SK-N-SH (cell line): ENCODE data around the gene COLEC11. TPM values are rescaled to one million over a fixed set of nuclear protein-coding genes. Genes with fewer than 3 reads are reported as not detected.

ENCODE experiments used
- CTCF ChIA-PET: fragments of 300-600, 350-600 bp; formaldehyde crosslinking; extraction: SDS; loops from one replicate; lab custom pipeline; 2021; lab: Yijun Ruan, JAX
- POLR2A ChIA-PET: fragments of 350-600 bp; sonication (Branson Sonifier 250); formaldehyde crosslinking; extraction: SDS; loops from one replicate; lab custom pipeline; 2020; ENCODE audit warnings: antibody characterized with exemption, inconsistent platforms; lab: Yijun Ruan, JAX
- DNase-seq: peaks from one replicate; pipeline ENCODE4 v3.0.0; 2012
- H2AFZ ChIP-seq: fragments of 200-600 bp; sonication (generic); 2 replicates; pipeline ENCODE4 v1.8.1; 2016; ENCODE audit warnings: antibody characterized with exemption, mild to moderate bottlenecking, low read depth
- H3F3A ChIP-seq: fragments of 200-600 bp; sonication (generic); replicated peaks from 2 replicates; pipeline ENCODE3; 2016; ENCODE audit warnings: antibody characterized with exemption, mild to moderate bottlenecking; ENCODE audit not compliant: insufficient read depth
- H3K27ac ChIP-seq, 2 experiments: fragments of 200-500 bp in 1 of 2; fragments of 200-600 bp in 1 of 2; sonication (Bioruptor generic) in 1 of 2; sonication (generic), shearing (Covaris generic) in 1 of 2; 2 replicates each; pipeline versions ENCODE4 v1.5.1 to v1.6.1; 2014 to 2016; ENCODE audit warnings: low read depth in 2 of 2, inconsistent platforms in 1 of 2, low read length in 1 of 2, mild to moderate bottlenecking in 1 of 2, mixed read lengths in 1 of 2
- H3K27me3 ChIP-seq: fragments of 200-600 bp; sonication (generic), shearing (Covaris generic); 2 replicates; pipeline ENCODE4 v1.6.1; 2016; ENCODE audit warnings: mixed run types; ENCODE audit not compliant: insufficient read depth
- H3K36me3 ChIP-seq, 2 experiments: fragments of 200-500 bp in 1 of 2; fragments of 200-600 bp in 1 of 2; sonication (Bioruptor generic) in 1 of 2; sonication (generic) in 1 of 2; replicated peaks in 1 of 2; 2 replicates each; pipeline versions ENCODE3 to v1.5.1; 2014 to 2016; ENCODE audit warnings: low read length in 1 of 2, mild to moderate bottlenecking in 1 of 2; ENCODE audit not compliant: insufficient read depth in 2 of 2, control insufficient read depth in 1 of 2
- H3K4me1 ChIP-seq, 2 experiments: fragments of 200-500 bp in 1 of 2; fragments of 200-600 bp in 1 of 2; sonication (Bioruptor generic) in 1 of 2; sonication (generic), shearing (Covaris generic) in 1 of 2; 2 replicates each; pipeline versions ENCODE4 v1.5.1 to v1.6.1; 2014 to 2016; ENCODE audit warnings: low read depth in 1 of 2, low read length in 1 of 2, mixed run types in 1 of 2; ENCODE audit not compliant: insufficient read depth in 2 of 2, control insufficient read depth in 1 of 2
- H3K4me2 ChIP-seq: fragments of 200-600 bp; sonication (generic), shearing (Covaris generic); 2 replicates; pipeline ENCODE4 v1.6.1; 2017; ENCODE audit warnings: mixed run types
- H3K4me3 ChIP-seq, 2 experiments: fragments of 200-500 bp in 1 of 2; fragments of 200-600 bp in 1 of 2; sonication (Bioruptor generic) in 1 of 2; sonication (generic), shearing (Covaris generic) in 1 of 2; 2 replicates each; pipeline versions ENCODE4 v1.5.1 to v1.8.1; 2014 to 2016; ENCODE audit warnings: low read depth in 2 of 2, inconsistent platforms in 1 of 2, low read length in 1 of 2, mild to moderate bottlenecking in 1 of 2, mixed read lengths in 1 of 2, moderate library complexity in 1 of 2
- H3K79me2 ChIP-seq: fragments of 200-600 bp; sonication (generic); 2 replicates; pipeline ENCODE4 v1.8.1; 2017; ENCODE audit warnings: mild to moderate bottlenecking; ENCODE audit not compliant: insufficient read depth
- H3K9ac ChIP-seq: fragments of 200-600 bp; sonication (generic); 2 replicates; pipeline ENCODE4 v1.6.1; 2017; ENCODE audit warnings: mixed run types
- H3K9me2 ChIP-seq: fragments of 200-600 bp; sonication (generic); 2 replicates; pipeline ENCODE4 v1.6.1; 2017; ENCODE audit warnings: mixed run types
- H3K9me3 ChIP-seq: fragments of 200-600 bp; sonication (generic); 2 replicates; pipeline ENCODE4 v1.6.1; 2017; ENCODE audit warnings: mixed run types, mild to moderate bottlenecking, moderate library complexity
- H4K20me1 ChIP-seq: fragments of 200-600 bp; sonication (generic); 2 replicates; pipeline ENCODE4 v1.6.1; 2017; ENCODE audit warnings: mild to moderate bottlenecking, mixed run types; ENCODE audit not compliant: insufficient read depth
- ELF1 ChIP-seq: IDR thresholded peaks from 2 replicates; pipeline ENCODE4 v1.4.0; 2012
- EP300 ChIP-seq, 2 experiments: IDR thresholded peaks; 2 replicates each; pipeline versions ENCODE4 v1.4.0 to v1.6.1; 2012; ENCODE audit warnings: borderline replicate concordance in 1 of 2, low read depth in 1 of 2, low read length in 1 of 2
- FOSL2 ChIP-seq: IDR thresholded peaks from 2 replicates; pipeline ENCODE4 v1.4.0; 2012; ENCODE audit warnings: low read depth, mild to moderate bottlenecking, moderate library complexity, borderline replicate concordance
- FOXM1 ChIP-seq: IDR thresholded peaks from 2 replicates; pipeline ENCODE4 v1.4.0; 2012; ENCODE audit warnings: low read depth, mild to moderate bottlenecking
- GABPA ChIP-seq: IDR thresholded peaks from 2 replicates; pipeline ENCODE4 v1.4.0; 2012; ENCODE audit warnings: low read depth, mild to moderate bottlenecking
- JUND ChIP-seq: IDR thresholded peaks from 2 replicates; pipeline ENCODE4 v1.4.0; 2012
- MAX ChIP-seq: IDR thresholded peaks from 2 replicates; pipeline ENCODE4 v1.4.0; 2012; ENCODE audit warnings: low read depth
- MXI1 ChIP-seq: IDR thresholded peaks from 2 replicates; pipeline ENCODE4 v1.6.1; 2012; ENCODE audit warnings: mild to moderate bottlenecking, low read depth, low read length, improper control_type of control experiment
- NFIC ChIP-seq: IDR thresholded peaks from 2 replicates; pipeline ENCODE4 v1.4.0; 2012; ENCODE audit warnings: borderline replicate concordance
- NRF1 ChIP-seq: IDR thresholded peaks from 2 replicates; pipeline ENCODE4 v1.6.1; 2012; ENCODE audit warnings: low read depth, mild to moderate bottlenecking, low read length
- PBX3 ChIP-seq: IDR thresholded peaks from 2 replicates; pipeline ENCODE4; 2012
- POLR2AphosphoS5 ChIP-seq: IDR thresholded peaks from 2 replicates; pipeline ENCODE4 v1.6.1; 2012; ENCODE audit warnings: low read depth, low read length
- RXRA ChIP-seq: IDR thresholded peaks from 2 replicates; pipeline ENCODE4 v1.4.0; 2012; ENCODE audit warnings: low read depth, mild to moderate bottlenecking, borderline replicate concordance
- TEAD4 ChIP-seq: IDR thresholded peaks from 2 replicates; pipeline ENCODE4 v1.4.0; 2012; ENCODE audit warnings: mild to moderate bottlenecking, borderline replicate concordance; ENCODE audit not compliant: insufficient read depth
- ZBTB33 ChIP-seq: IDR thresholded peaks from 2 replicates; pipeline ENCODE4 v1.4.0; 2012; ENCODE audit warnings: low read depth, borderline replicate concordance
- WGBS: methylation state at CpG from one replicate; pipeline ENCODE4 v1.1.6; 2017; ENCODE audit warnings: low lambda C conversion rate; 5-methylcytosine and 5-hydroxymethylcytosine counted together
- polyA plus RNA-seq, 3 experiments: library from polyadenylated mRNA; depleted of rRNA; stranded (reverse); fragments of >200 nt; gene quantifications; 2 replicates each; pipeline ENCODE4 v1.2.3, GENCODE V29; 2012
- TF ChIP-seq, protein P1 (sequence below): fragments of 150-350 bp; IDR thresholded peaks from 2 replicates; pipeline ENCODE4 v1.6.1; 2017; ENCODE audit warnings: antibody characterized with exemption, low read length, low read depth, borderline replicate concordance
- TF ChIP-seq, protein P2 (sequence below): fragments of 200-600 bp; sonication (generic); IDR thresholded peaks from 2 replicates; pipeline ENCODE4 v1.6.1; 2017; ENCODE audit warnings: antibody characterized with exemption, mild to moderate bottlenecking, moderate library complexity
- TF ChIP-seq, protein P3 (sequence below): IDR thresholded peaks from 2 replicates; pipeline ENCODE4 v1.6.1; 2012; ENCODE audit warnings: mild to moderate bottlenecking, low read depth, low read length, moderate library complexity

Gene COLEC11
- polyA plus RNA-seq, 1 of the 3 experiments (the other 2 are of a cell fraction) = 8.7 TPM

GRCh38 chr2:3678212-3678611 is 83.3 kb downstream of the COLEC11 start:
- WGBS = 44% methylated on average over 9 of the region's 9 CpGs
- no peak overlapping the region for H3K9ac ChIP-seq
- no peaks in the 10 kb centered on the region for H4K20me1 ChIP-seq
- no peak overlapping the region for H3K27ac ChIP-seq
- H3F3A ChIP-seq = no peaks in the 10 kb centered on the region
- ChIA-PET POLR2A (no interaction called here), CTCF (interaction anchor here (2.7 kb wide), 1 partner anchor 14 kb away, joined by 9 read pairs; no protein-coding TSS in a partner anchor)
- H3K36me3 ChIP-seq = no peaks in the 10 kb centered on the region
- H3K4me1 ChIP-seq = peaks cover 0 to 15% of the 10 kb centered on the region in 2 experiments; a peak in 1 of 4 replicates
- no peak for DNase-seq
- no peak overlapping the region for H3K4me3 ChIP-seq
- H3K9me2 ChIP-seq = no peaks in the 10 kb centered on the region
- TF ChIP-seq MXI1 (no peak), FOSL2 (no peak), JUND (no peak), ZBTB33 (no peak), TEAD4 (no peak), NFIC (no peak), ELF1 (no peak), RXRA (no peak), FOXM1 (no peak), POLR2AphosphoS5 (no peak)
- TF ChIP-seq, protein P1, sequence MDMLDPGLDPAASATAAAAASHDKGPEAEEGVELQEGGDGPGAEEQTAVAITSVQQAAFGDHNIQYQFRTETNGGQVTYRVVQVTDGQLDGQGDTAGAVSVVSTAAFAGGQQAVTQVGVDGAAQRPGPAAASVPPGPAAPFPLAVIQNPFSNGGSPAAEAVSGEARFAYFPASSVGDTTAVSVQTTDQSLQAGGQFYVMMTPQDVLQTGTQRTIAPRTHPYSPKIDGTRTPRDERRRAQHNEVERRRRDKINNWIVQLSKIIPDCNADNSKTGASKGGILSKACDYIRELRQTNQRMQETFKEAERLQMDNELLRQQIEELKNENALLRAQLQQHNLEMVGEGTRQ = no peak
- TF ChIP-seq, protein P2, sequence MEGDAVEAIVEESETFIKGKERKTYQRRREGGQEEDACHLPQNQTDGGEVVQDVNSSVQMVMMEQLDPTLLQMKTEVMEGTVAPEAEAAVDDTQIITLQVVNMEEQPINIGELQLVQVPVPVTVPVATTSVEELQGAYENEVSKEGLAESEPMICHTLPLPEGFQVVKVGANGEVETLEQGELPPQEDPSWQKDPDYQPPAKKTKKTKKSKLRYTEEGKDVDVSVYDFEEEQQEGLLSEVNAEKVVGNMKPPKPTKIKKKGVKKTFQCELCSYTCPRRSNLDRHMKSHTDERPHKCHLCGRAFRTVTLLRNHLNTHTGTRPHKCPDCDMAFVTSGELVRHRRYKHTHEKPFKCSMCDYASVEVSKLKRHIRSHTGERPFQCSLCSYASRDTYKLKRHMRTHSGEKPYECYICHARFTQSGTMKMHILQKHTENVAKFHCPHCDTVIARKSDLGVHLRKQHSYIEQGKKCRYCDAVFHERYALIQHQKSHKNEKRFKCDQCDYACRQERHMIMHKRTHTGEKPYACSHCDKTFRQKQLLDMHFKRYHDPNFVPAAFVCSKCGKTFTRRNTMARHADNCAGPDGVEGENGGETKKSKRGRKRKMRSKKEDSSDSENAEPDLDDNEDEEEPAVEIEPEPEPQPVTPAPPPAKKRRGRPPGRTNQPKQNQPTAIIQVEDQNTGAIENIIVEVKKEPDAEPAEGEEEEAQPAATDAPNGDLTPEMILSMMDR = no peak
- no peak overlapping the region for H2AFZ ChIP-seq
- H3K9me3 ChIP-seq = no peaks in the 10 kb centered on the region
- H3K79me2 ChIP-seq = no peaks in the 10 kb centered on the region
- H3K27me3 ChIP-seq = no peaks in the 10 kb centered on the region; the same call in 1 of the 2 replicates
- no peak overlapping the region for H3K4me2 ChIP-seq

DNA sequence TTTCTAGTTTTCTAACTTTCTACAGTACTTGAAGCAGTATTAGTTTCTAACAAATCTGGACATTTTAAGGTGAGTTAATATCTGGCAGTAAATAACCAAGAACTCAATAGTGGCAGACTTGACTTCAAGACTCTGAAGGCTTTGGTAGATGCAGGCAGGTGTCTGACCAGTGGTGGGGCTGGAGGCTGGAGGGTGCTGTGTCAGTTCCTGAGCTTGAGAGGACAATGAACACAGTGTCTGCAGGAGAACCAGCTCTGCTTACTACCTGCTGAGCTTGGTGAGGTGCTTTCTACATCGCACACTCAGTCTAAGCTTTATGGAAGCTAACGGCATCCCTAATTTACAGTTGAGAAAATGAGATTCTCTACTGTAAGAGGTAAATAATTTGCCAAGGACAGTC is 84.3 kb downstream of the COLEC11 start:
- no peaks in the 10 kb centered on the region for H4K20me1 ChIP-seq
- H3K36me3 ChIP-seq = no peaks in the 10 kb centered on the region
- no peaks in the 10 kb centered on the region for H3K79me2 ChIP-seq
- H3K4me3 ChIP-seq = no peak overlapping the region
- H3K4me1 ChIP-seq = peaks cover 0 to 13% of the 10 kb centered on the region in 2 experiments; a peak in 1 of 4 replicates
- no peak overlapping the region for H3K9ac ChIP-seq
- H3K27ac ChIP-seq = no peak overlapping the region
- POLR2A ChIA-PET = no interaction called here
- CTCF ChIA-PET = interaction anchor here (0.9 to 2.7 kb wide), 3 partner anchors 13 to 127 kb away, joined by 3 to 9 read pairs (median 3); no protein-coding TSS in a partner anchor
- no peak for DNase-seq
- H3K9me2 ChIP-seq = no peaks in the 10 kb centered on the region
- no peaks in the 10 kb centered on the region for H3F3A ChIP-seq
- no peaks in the 10 kb centered on the region for H3K9me3 ChIP-seq
- no peaks in the 10 kb centered on the region; the same call in 1 of the 2 replicates for H3K27me3 ChIP-seq
- no peak overlapping the region for H3K4me2 ChIP-seq
- no peak overlapping the region for H2AFZ ChIP-seq
- WGBS = 83% methylated on average over 2 of the region's 2 CpGs
- TF ChIP-seq EP300 (IDR thresholded peaks at IDR 0.05; ENCODE audit: borderline replicate concordance in 1 of 2, low read depth in 1 of 2, low read length in 1 of 2) (no peak), GABPA (no peak), NRF1 (no peak), MAX (no peak), PBX3 (no peak)
- TF ChIP-seq, protein P3, sequence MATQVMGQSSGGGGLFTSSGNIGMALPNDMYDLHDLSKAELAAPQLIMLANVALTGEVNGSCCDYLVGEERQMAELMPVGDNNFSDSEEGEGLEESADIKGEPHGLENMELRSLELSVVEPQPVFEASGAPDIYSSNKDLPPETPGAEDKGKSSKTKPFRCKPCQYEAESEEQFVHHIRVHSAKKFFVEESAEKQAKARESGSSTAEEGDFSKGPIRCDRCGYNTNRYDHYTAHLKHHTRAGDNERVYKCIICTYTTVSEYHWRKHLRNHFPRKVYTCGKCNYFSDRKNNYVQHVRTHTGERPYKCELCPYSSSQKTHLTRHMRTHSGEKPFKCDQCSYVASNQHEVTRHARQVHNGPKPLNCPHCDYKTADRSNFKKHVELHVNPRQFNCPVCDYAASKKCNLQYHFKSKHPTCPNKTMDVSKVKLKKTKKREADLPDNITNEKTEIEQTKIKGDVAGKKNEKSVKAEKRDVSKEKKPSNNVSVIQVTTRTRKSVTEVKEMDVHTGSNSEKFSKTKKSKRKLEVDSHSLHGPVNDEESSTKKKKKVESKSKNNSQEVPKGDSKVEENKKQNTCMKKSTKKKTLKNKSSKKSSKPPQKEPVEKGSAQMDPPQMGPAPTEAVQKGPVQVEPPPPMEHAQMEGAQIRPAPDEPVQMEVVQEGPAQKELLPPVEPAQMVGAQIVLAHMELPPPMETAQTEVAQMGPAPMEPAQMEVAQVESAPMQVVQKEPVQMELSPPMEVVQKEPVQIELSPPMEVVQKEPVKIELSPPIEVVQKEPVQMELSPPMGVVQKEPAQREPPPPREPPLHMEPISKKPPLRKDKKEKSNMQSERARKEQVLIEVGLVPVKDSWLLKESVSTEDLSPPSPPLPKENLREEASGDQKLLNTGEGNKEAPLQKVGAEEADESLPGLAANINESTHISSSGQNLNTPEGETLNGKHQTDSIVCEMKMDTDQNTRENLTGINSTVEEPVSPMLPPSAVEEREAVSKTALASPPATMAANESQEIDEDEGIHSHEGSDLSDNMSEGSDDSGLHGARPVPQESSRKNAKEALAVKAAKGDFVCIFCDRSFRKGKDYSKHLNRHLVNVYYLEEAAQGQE = no peak
